Mucosa of rectum (tissue), 2 donors: ENCODE results near the gene DRAM1.

Experiments used
- H3K27ac ChIP-seq, 2 donors: one replicate each; pipeline ENCODE4 v1.7.0; 2013; ENCODE audit warnings: inconsistent platforms in 2 of 2, low read depth in 2 of 2, low read length in 2 of 2
- H3K27me3 ChIP-seq, 2 donors: one replicate each; pipeline ENCODE4 v1.7.0; 2013; ENCODE audit warnings: low read length in 2 of 2; ENCODE audit not compliant: control insufficient read depth in 2 of 2, insufficient read depth in 2 of 2
- H3K36me3 ChIP-seq, 2 donors: one replicate each; pipeline ENCODE4 v1.7.0; 2013; ENCODE audit warnings: low read length in 2 of 2; ENCODE audit not compliant: control insufficient read depth in 2 of 2, insufficient read depth in 2 of 2
- H3K4me1 ChIP-seq, 2 donors: one replicate each; pipeline ENCODE4 v1.7.0; 2013; ENCODE audit warnings: low read length in 2 of 2, mild to moderate bottlenecking in 1 of 2; ENCODE audit not compliant: control insufficient read depth in 2 of 2, insufficient read depth in 2 of 2
- H3K4me3 ChIP-seq, 2 donors: one replicate each; pipeline ENCODE4 v1.7.0; 2013; ENCODE audit warnings: low read length in 2 of 2
- H3K9ac ChIP-seq, 2 donors: one replicate each; pipeline ENCODE4 v1.7.0; 2013; ENCODE audit warnings: low read length in 2 of 2, low read depth in 1 of 2, mild to moderate bottlenecking in 1 of 2
- H3K9me3 ChIP-seq, 2 donors: one replicate each; pipeline ENCODE4 v1.7.0; 2013; ENCODE audit warnings: low read length in 2 of 2; ENCODE audit not compliant: control insufficient read depth in 2 of 2
- donor health status: healthy.
- donor health status: Normal muscosa, but diverticular disease.

Gene DRAM1

GRCh38 chr12:101954113-101954512, 76.7 kb downstream of the DRAM1 start:
- Histone ChIP-seq H3K4me1 (no peaks in the 10 kb centered on the region), H3K4me3 (no peak overlapping the region), H3K27ac (no peak overlapping the region), H3K9ac (no peak overlapping the region), H3K27me3 (no peaks in the 10 kb centered on the region), H3K36me3 (no peaks in the 10 kb centered on the region), H3K9me3 (no peaks in the 10 kb centered on the region)

GRCh38 chr12:101954676-101955075, 77.3 kb downstream of the DRAM1 start:
- Histone ChIP-seq H3K4me1 (no peaks in the 10 kb centered on the region), H3K9me3 (no peaks in the 10 kb centered on the region), H3K9ac (no peak overlapping the region), H3K4me3 (no peak overlapping the region), H3K36me3 (no peaks in the 10 kb centered on the region), H3K27ac (no peak overlapping the region), H3K27me3 (no peaks in the 10 kb centered on the region)

GRCh38 chr12:101957252-101957959, 80.0 kb downstream of the DRAM1 start:
- no peaks in the 10 kb centered on the region for H3K9me3 ChIP-seq
- no peak overlapping the region for H3K9ac ChIP-seq
- no peaks in the 10 kb centered on the region for H3K4me1 ChIP-seq
- no peak overlapping the region for H3K27ac ChIP-seq
- H3K27me3 ChIP-seq, result no peaks in the 10 kb centered on the region
- no peaks in the 10 kb centered on the region for H3K36me3 ChIP-seq
- H3K4me3 ChIP-seq, result no peak overlapping the region

- Histone ChIP-seq H3K27me3 (no peaks in the 10 kb centered on the region), H3K9ac (no peak overlapping the region), H3K36me3 (no peaks in the 10 kb centered on the region), H3K4me3 (no peak overlapping the region), H3K4me1 (no peaks in the 10 kb centered on the region), H3K9me3 (no peaks in the 10 kb centered on the region), H3K27ac (no peak overlapping the region)
Observed at GRCh38 chr12:101959607-101960006, 82.2 kb downstream of the DRAM1 start.

- no peaks in the 10 kb centered on the region for H3K27me3 ChIP-seq
- no peak overlapping the region for H3K27ac ChIP-seq
- H3K4me1 ChIP-seq, result no peaks in the 10 kb centered on the region
- no peak overlapping the region for H3K9ac ChIP-seq
- H3K9me3 ChIP-seq, result no peaks in the 10 kb centered on the region
- H3K36me3 ChIP-seq, result no peaks in the 10 kb centered on the region
- H3K4me3 ChIP-seq, result no peak overlapping the region
Observed at GRCh38 chr12:101962486-101962885, 85.1 kb downstream of the DRAM1 start.

- H3K4me3 ChIP-seq, result no peak overlapping the region
- no peaks in the 10 kb centered on the region for H3K27me3 ChIP-seq
- H3K9ac ChIP-seq, result no peak overlapping the region
- no peak overlapping the region for H3K27ac ChIP-seq
- no peaks in the 10 kb centered on the region for H3K4me1 ChIP-seq
- no peaks in the 10 kb centered on the region for H3K9me3 ChIP-seq
- no peaks in the 10 kb centered on the region for H3K36me3 ChIP-seq
Observed at GRCh38 chr12:101963697-101964096, 86.3 kb downstream of the DRAM1 start.

GRCh38 chr12:101966496-101966895, 89.1 kb downstream of the DRAM1 start:
- no peak overlapping the region for H3K4me3 ChIP-seq
- no peaks in the 10 kb centered on the region for H3K4me1 ChIP-seq
- no peaks in the 10 kb centered on the region for H3K27me3 ChIP-seq
- no peak overlapping the region for H3K9ac ChIP-seq
- no peaks in the 10 kb centered on the region for H3K36me3 ChIP-seq
- H3K9me3 ChIP-seq, result peaks cover 0 to 1% of the 10 kb centered on the region in 2 donors
- no peak overlapping the region for H3K27ac ChIP-seq

GRCh38 chr12:101967506-101967905, 90.1 kb downstream of the DRAM1 start:
- H3K9me3 ChIP-seq, result peaks cover 0 to 2% of the 10 kb centered on the region in 2 donors
- no peaks in the 10 kb centered on the region for H3K4me1 ChIP-seq
- H3K4me3 ChIP-seq, result no peak overlapping the region
- no peak overlapping the region for H3K27ac ChIP-seq
- H3K27me3 ChIP-seq, result no peaks in the 10 kb centered on the region
- H3K9ac ChIP-seq, result no peak overlapping the region
- H3K36me3 ChIP-seq, result no peaks in the 10 kb centered on the region

- Histone ChIP-seq H3K9me3 (peaks cover 0 to 2% of the 10 kb centered on the region in 2 donors), H3K27me3 (no peaks in the 10 kb centered on the region), H3K27ac (no peak overlapping the region), H3K36me3 (no peaks in the 10 kb centered on the region), H3K9ac (no peak overlapping the region), H3K4me3 (no peak overlapping the region), H3K4me1 (no peaks in the 10 kb centered on the region)
Observed at GRCh38 chr12:101968770-101969169, 91.4 kb downstream of the DRAM1 start.
